ENCODE data around the gene PSG11. TPM values are rescaled to one million over a fixed set of nuclear protein-coding genes. Genes with fewer than 3 reads are reported as not detected.
"Not testable (repeated sequence)": the region's sequence is repeated elsewhere in the genome, so short reads cannot be mapped to it uniquely, and the experiment has no call there.

The PSG11 gene
- total and polyA plus RNA-seq, 5 donors from 2014 or later = not detected

DNA sequence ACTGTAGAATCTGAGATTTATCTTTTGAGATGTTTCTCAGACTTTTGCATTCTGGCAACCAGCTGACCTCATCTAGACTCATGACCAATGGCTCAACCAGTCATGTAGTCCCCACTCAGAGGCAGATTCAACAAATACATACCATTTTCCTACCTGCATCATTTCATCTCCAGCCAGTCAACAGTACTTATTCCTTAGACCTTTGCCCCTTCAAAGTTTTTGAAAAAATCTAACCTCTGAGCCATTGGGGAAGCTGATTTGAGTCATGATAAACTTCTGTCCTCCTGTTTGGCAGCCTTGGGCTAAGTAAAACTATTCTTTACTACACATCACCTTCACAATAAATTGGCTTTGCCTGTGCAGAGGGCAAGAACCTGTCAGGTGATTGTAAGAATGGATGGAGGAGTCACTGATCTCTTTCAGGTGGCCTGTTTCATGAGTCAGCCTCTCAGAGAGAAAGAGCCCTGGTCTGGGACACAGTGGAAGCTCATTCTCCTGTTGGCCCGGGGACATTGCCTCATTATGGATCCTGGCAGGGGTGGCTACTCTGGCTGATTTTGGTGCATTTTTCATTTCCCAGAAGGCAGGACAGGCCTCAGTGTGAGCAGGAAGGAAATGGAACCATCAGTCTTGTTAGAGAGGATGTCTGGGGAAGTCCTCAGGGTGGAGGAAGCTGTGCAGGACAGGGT lies 17.4 kb upstream of the PSG11 start:
- not testable (repeated sequence) for H3K36me3 Mint-ChIP-seq; ATAC-seq (ENCODE audit: low read depth in 2 of 2); H3K4me3 ChIP-seq (ENCODE audit: low read depth, low read length); H3K27ac Mint-ChIP-seq; H3K4me1 Mint-ChIP-seq; H3K4me1 ChIP-seq (ENCODE audit: control insufficient read depth, insufficient read depth, low read length, poor library complexity, severe bottlenecking); H3K9me3 Mint-ChIP-seq; H3K27ac ChIP-seq (ENCODE audit: insufficient read depth, low read length, poor library complexity, severe bottlenecking); DNase-seq; H3K27me3 ChIP-seq (ENCODE audit: control insufficient read depth, insufficient read depth, low read length); H3K36me3 ChIP-seq (ENCODE audit: control insufficient read depth, insufficient read depth, low read length); H3K9me3 ChIP-seq (ENCODE audit: control insufficient read depth in 2 of 2, low read length in 2 of 2); H3K4me3 Mint-ChIP-seq
- peaks cover 15% of the 10 kb centered on the region for H3K27me3 Mint-ChIP-seq

DNA sequence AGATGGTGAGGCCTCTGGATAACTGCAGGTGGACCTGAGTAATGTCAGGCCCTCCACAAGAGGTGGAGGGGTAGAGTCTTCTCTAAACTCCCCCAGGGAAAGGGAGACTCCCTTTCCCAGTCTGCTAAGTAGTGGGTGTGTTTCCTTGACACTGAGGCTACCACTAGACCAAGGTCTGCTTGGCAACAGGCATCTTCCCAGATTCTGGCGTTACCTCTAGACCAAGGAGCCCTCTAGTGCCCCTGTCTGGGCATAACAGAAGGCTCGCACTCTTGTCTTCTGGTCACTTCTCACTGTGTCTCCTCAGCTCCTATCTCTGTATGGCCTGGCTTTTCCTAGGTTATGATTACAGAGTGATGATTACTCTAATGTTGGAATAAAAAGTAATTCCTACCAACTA lies 5.4 kb upstream of the PSG11 start:
- H3K27me3 Mint-ChIP-seq; H3K27me3 ChIP-seq (ENCODE audit: control insufficient read depth, insufficient read depth, low read length); H3K4me1 ChIP-seq (ENCODE audit: control insufficient read depth, insufficient read depth, low read length, poor library complexity, severe bottlenecking); H3K4me3 ChIP-seq (ENCODE audit: low read depth, low read length); DNase-seq; H3K9me3 Mint-ChIP-seq; H3K36me3 ChIP-seq (ENCODE audit: control insufficient read depth, insufficient read depth, low read length); H3K4me3 Mint-ChIP-seq; H3K27ac Mint-ChIP-seq; H3K27ac ChIP-seq (ENCODE audit: insufficient read depth, low read length, poor library complexity, severe bottlenecking); H3K4me1 Mint-ChIP-seq; H3K9me3 ChIP-seq (ENCODE audit: control insufficient read depth in 2 of 2, low read length in 2 of 2); H3K36me3 Mint-ChIP-seq; ATAC-seq (ENCODE audit: low read depth in 2 of 2): not testable (repeated sequence)

DNA sequence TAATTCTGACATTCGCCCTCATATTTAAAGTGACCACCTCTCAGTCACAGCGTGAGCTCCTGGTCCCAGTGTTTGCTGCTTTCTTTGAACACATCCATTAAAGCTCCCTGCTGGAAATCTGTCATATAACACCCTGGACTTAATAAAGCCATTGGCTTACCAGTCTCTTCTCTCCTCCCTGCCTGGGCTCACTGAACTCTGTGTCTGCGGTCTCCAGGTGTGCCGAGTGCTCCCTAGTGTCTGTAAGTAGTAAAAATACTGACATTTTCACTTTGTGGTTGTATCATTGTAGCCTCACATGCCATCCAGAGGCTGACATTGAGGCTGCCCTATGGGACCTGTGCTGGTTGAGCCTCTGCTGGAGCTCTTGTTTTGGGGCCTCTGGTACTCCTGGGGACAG lies 2.6 kb upstream of the PSG11 start:
- H3K27me3 ChIP-seq (ENCODE audit: control insufficient read depth, insufficient read depth, low read length) = peaks cover 2% of the 10 kb centered on the region
- no peak for ATAC-seq (ENCODE audit: low read depth in 2 of 2)
- H3K4me3 ChIP-seq (ENCODE audit: low read depth, low read length) = no peak overlapping the region
- Mint-ChIP-seq H3K36me3 (no peaks in the 10 kb centered on the region), H3K4me1 (no peaks in the 10 kb centered on the region), H3K27me3 (peaks cover 9% of the 10 kb centered on the region), H3K27ac (no peak overlapping the region), H3K4me3 (no peak overlapping the region), H3K9me3 (no peaks in the 10 kb centered on the region)
- H3K27ac ChIP-seq (ENCODE audit: insufficient read depth, low read length, poor library complexity, severe bottlenecking) = no peak overlapping the region
- no peak for DNase-seq
- H3K4me1 ChIP-seq (ENCODE audit: control insufficient read depth, insufficient read depth, low read length, poor library complexity, severe bottlenecking) = no peaks in the 10 kb centered on the region
- no peaks in the 10 kb centered on the region for H3K9me3 ChIP-seq (ENCODE audit: control insufficient read depth in 2 of 2, low read length in 2 of 2)
- no peaks in the 10 kb centered on the region for H3K36me3 ChIP-seq (ENCODE audit: control insufficient read depth, insufficient read depth, low read length)

DNA sequence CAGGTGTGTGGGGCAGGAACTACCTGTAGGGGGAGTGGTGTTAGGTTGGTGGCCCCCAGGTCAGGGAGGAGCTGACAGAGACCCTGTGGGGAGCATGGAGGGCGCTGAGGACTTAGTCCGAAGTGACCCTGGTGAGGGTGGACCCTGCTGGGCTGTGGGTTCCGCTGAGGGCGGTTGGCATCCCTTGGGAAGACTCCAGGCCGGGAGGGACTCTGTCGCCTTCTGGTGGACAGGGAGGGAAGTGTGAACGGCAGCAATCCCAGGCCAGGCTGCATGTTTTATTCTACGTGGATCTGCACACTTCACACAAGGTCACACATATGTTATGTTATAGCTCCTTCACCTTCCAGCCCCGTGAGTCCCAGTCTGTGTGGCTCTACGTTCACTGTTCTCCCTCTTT lies 1.7 kb upstream of the PSG11 start:
- not testable (repeated sequence) for H3K4me3 Mint-ChIP-seq; H3K27me3 Mint-ChIP-seq; H3K36me3 ChIP-seq (ENCODE audit: control insufficient read depth, insufficient read depth, low read length); H3K27me3 ChIP-seq (ENCODE audit: control insufficient read depth, insufficient read depth, low read length); H3K4me3 ChIP-seq (ENCODE audit: low read depth, low read length); H3K36me3 Mint-ChIP-seq; ATAC-seq (ENCODE audit: low read depth in 2 of 2); H3K27ac ChIP-seq (ENCODE audit: insufficient read depth, low read length, poor library complexity, severe bottlenecking); H3K4me1 ChIP-seq (ENCODE audit: control insufficient read depth, insufficient read depth, low read length, poor library complexity, severe bottlenecking); H3K9me3 Mint-ChIP-seq; H3K27ac Mint-ChIP-seq; H3K9me3 ChIP-seq (ENCODE audit: control insufficient read depth in 2 of 2, low read length in 2 of 2); H3K4me1 Mint-ChIP-seq
- peak in 1 of 3 donors; percentile 0 for DNase-seq

DNA sequence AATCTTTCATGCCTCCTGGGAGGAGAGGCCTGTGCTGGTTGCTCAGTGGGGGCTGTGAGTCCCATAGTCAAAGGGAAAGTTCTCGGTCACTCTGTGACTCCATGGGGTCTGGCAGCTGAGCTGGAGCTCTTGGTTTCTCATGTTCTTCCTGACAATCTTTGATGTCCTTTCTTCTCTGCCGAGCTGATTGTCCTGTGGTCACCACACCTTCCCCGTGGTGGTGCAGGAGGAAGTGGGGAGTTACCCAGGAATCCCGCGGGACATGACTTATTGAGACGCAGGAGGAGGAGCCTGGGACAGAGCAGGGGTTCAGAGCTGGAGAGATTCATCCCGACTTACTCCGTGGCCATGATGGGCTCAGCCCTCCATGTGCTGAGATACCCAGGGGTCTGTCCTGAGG lies 792 bp upstream of the PSG11 start:
- not testable (repeated sequence) for H3K4me3 ChIP-seq (ENCODE audit: low read depth, low read length); H3K36me3 ChIP-seq (ENCODE audit: control insufficient read depth, insufficient read depth, low read length); DNase-seq; ATAC-seq (ENCODE audit: low read depth in 2 of 2); H3K4me3 Mint-ChIP-seq; H3K4me1 ChIP-seq (ENCODE audit: control insufficient read depth, insufficient read depth, low read length, poor library complexity, severe bottlenecking); H3K27ac Mint-ChIP-seq; H3K9me3 Mint-ChIP-seq; H3K27me3 ChIP-seq (ENCODE audit: control insufficient read depth, insufficient read depth, low read length); H3K4me1 Mint-ChIP-seq; H3K27ac ChIP-seq (ENCODE audit: insufficient read depth, low read length, poor library complexity, severe bottlenecking); H3K27me3 Mint-ChIP-seq; H3K36me3 Mint-ChIP-seq; H3K9me3 ChIP-seq (ENCODE audit: control insufficient read depth in 2 of 2, low read length in 2 of 2)

DNA sequence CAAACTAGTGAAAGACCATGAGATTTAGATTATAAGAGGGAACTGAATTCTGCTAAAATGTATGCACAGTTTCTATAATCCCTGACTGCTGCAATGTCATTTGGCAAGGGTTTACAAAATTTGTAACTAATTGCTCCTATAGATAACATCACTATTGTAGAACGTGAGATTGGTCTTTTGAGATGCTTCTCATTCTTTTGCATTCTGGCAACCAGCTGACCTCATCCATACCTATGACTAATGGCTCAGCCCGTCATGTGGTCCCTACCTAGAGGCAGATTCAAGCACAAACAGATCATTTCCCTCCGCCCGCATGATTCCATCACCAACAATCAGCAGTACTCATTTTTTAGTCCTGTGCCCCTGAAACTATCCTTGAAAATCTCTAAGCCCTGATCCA lies 4.2 kb downstream of the PSG11 start:
- H3K9me3 Mint-ChIP-seq; H3K36me3 ChIP-seq (ENCODE audit: control insufficient read depth, insufficient read depth, low read length); H3K4me3 ChIP-seq (ENCODE audit: low read depth, low read length); H3K9me3 ChIP-seq (ENCODE audit: control insufficient read depth in 2 of 2, low read length in 2 of 2); H3K27me3 Mint-ChIP-seq; H3K4me3 Mint-ChIP-seq; H3K4me1 Mint-ChIP-seq; H3K27ac Mint-ChIP-seq; ATAC-seq (ENCODE audit: low read depth in 2 of 2); H3K27ac ChIP-seq (ENCODE audit: insufficient read depth, low read length, poor library complexity, severe bottlenecking); H3K4me1 ChIP-seq (ENCODE audit: control insufficient read depth, insufficient read depth, low read length, poor library complexity, severe bottlenecking); H3K27me3 ChIP-seq (ENCODE audit: control insufficient read depth, insufficient read depth, low read length); H3K36me3 Mint-ChIP-seq; DNase-seq: not testable (repeated sequence)

DNA sequence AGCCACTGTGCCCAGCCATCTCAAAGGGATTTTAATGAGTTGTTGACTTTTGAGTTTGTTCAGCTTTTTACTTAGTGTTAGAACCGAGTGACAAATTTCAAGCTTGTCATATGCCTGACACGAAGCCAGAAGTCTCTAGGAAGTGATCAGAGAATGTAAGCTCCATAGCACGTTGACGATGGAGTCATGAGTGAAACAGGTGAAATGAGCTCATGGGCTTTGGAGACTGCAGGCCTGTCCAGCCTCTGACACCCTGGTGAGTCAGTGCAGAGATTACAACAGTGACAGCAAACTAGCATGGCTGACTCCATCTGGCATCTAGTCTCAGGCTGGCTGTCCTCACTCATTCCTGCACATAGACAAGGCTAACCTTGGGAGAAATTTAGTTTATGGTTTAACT lies 4.6 kb downstream of the PSG11 start:
- H3K4me3 ChIP-seq (ENCODE audit: low read depth, low read length); DNase-seq; H3K36me3 Mint-ChIP-seq; H3K27ac Mint-ChIP-seq; H3K4me1 Mint-ChIP-seq; H3K9me3 ChIP-seq (ENCODE audit: control insufficient read depth in 2 of 2, low read length in 2 of 2); H3K27me3 ChIP-seq (ENCODE audit: control insufficient read depth, insufficient read depth, low read length); H3K9me3 Mint-ChIP-seq; H3K27me3 Mint-ChIP-seq; H3K4me3 Mint-ChIP-seq; H3K4me1 ChIP-seq (ENCODE audit: control insufficient read depth, insufficient read depth, low read length, poor library complexity, severe bottlenecking); H3K36me3 ChIP-seq (ENCODE audit: control insufficient read depth, insufficient read depth, low read length); ATAC-seq (ENCODE audit: low read depth in 2 of 2); H3K27ac ChIP-seq (ENCODE audit: insufficient read depth, low read length, poor library complexity, severe bottlenecking): not testable (repeated sequence)

DNA sequence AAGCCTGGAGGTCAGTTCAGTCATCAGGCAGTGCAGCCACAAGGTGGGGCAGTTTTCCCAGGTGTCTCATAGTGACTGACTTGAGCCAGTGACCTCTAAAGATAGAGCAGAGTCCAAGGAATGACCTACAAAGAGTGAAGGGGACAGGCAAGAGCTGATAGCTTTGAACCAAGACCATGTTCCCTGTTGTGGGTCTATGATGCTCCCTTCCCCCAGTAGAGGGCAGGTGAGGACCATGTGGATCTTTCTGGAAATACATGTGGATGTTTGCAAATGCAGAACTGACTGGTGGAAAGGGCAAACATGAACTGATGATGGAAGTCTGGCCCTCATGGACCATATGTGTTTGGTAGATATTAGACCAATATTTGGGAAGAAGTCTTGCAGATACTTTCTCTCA lies 6.7 kb downstream of the PSG11 start:
- not testable (repeated sequence) for H3K36me3 Mint-ChIP-seq; ATAC-seq (ENCODE audit: low read depth in 2 of 2)

More for the DNA sequence above, 6.7 kb downstream of the PSG11 start:
- H3K36me3 ChIP-seq (ENCODE audit: control insufficient read depth, insufficient read depth, low read length); DNase-seq; H3K27me3 ChIP-seq (ENCODE audit: control insufficient read depth, insufficient read depth, low read length); H3K27ac ChIP-seq (ENCODE audit: insufficient read depth, low read length, poor library complexity, severe bottlenecking); H3K4me1 ChIP-seq (ENCODE audit: control insufficient read depth, insufficient read depth, low read length, poor library complexity, severe bottlenecking); H3K4me3 ChIP-seq (ENCODE audit: low read depth, low read length); H3K9me3 Mint-ChIP-seq; H3K27me3 Mint-ChIP-seq; H3K4me3 Mint-ChIP-seq; H3K9me3 ChIP-seq (ENCODE audit: control insufficient read depth in 2 of 2, low read length in 2 of 2); H3K27ac Mint-ChIP-seq; H3K4me1 Mint-ChIP-seq: not testable (repeated sequence)

Measured in CD4-positive, CD25-positive, alpha-beta regulatory T cell (primary cell).